T-helper 2 cell (primary cell): Measurements from ENCODE around the gene CD22.
"Not testable (repeated sequence)": the region's sequence is repeated elsewhere in the genome, so short reads cannot be mapped to it uniquely, and the experiment has no call there.

Experiments used
- DNase-seq, 5 experiments: peaks; one replicate each; pipeline versions ENCODE4 v3.0.0 to v3.0.0-alpha.2; 2012 to 2022
- total RNA-seq, 2 donors: gene quantifications; one replicate each; lab custom pipeline; 2026; lab: John Stamatoyannopoulos, UW

The CD22 gene
- total RNA-seq: 0 to 0.13 reads per million in 2 donors

- DNase-seq: no peak
These were observed at the start of gene CD22 for GRCh38 chr19:35328851-35329285. Gene CD22 (plus strand): TSS chr19:35329187. CDS start chr19:35332041, 2,854 bp downstream.

GRCh38 chr19:35279374-35279773 lies 49.6 kb upstream of the CD22 start:
- DNase-seq: no peak

- no peak for DNase-seq
These were observed 48.8 kb upstream of the CD22 start for GRCh38 chr19:35279985-35280821.

- no peak for DNase-seq
These were observed 47.7 kb upstream of the CD22 start for GRCh38 chr19:35281303-35281702.

- DNase-seq: no peak
These were observed 44.6 kb upstream of the CD22 start for GRCh38 chr19:35284153-35285094.

- DNase-seq: no peak
These were observed 43.9 kb upstream of the CD22 start for GRCh38 chr19:35285095-35285449.

GRCh38 chr19:35285465-35285864 lies 43.5 kb upstream of the CD22 start:
- DNase-seq: not testable (repeated sequence)

GRCh38 chr19:35286101-35286500 lies 42.9 kb upstream of the CD22 start:
- DNase-seq: not testable (repeated sequence)

GRCh38 chr19:35287713-35288112 lies 41.3 kb upstream of the CD22 start:
- no peak for DNase-seq

- DNase-seq: no peak
These were observed 40.7 kb upstream of the CD22 start for GRCh38 chr19:35288331-35288730.

GRCh38 chr19:35288906-35289305 lies 40.1 kb upstream of the CD22 start:
- DNase-seq: no peak

GRCh38 chr19:35290381-35291127 lies 38.4 kb upstream of the CD22 start:
- no peak for DNase-seq

GRCh38 chr19:35291259-35291658 lies 37.7 kb upstream of the CD22 start:
- no peak for DNase-seq

GRCh38 chr19:35291916-35292315 lies 37.1 kb upstream of the CD22 start, which contains the start of gene MAG:
Gene MAG (plus strand): TSS chr19:35292161. CDS start chr19:35295409, 3,248 bp downstream.
- DNase-seq: no peak

GRCh38 chr19:35292421-35293362 lies 36.3 kb upstream of the CD22 start:
- DNase-seq: no peak

GRCh38 chr19:35293363-35293739 lies 35.6 kb upstream of the CD22 start:
- no peak for DNase-seq

GRCh38 chr19:35293808-35294207 lies 35.2 kb upstream of the CD22 start:
- DNase-seq: no peak

GRCh38 chr19:35294328-35294727 lies 34.7 kb upstream of the CD22 start:
- no peak for DNase-seq

- no peak for DNase-seq
These were observed 33.9 kb upstream of the CD22 start for GRCh38 chr19:35294859-35295791.

- peak in 2 of 5 experiments; percentile 11 to 58 for DNase-seq
These were observed 33.1 kb upstream of the CD22 start for GRCh38 chr19:35295792-35296462.
